SU-DHL-6 (cell line): ENCODE results near the gene CCND2.

Experiments
- CTCF ChIP-seq: fragments of 200-600 bp; sonication (generic); IDR thresholded peaks from one replicate; pipeline ENCODE4 v1.5.1; 2017; ENCODE audit warnings: antibody characterized with exemption, mild to moderate bottlenecking, low read length, moderate library complexity; ENCODE audit not compliant: insufficient read depth, poor library complexity, severe bottlenecking
- EZH2phosphoT487 ChIP-seq: fragments of 200-600 bp; sonication (generic), shearing (Covaris generic); conservative IDR thresholded peaks from 2 replicates; pipeline ENCODE4 v1.6.1; 2018; ENCODE audit warnings: mild to moderate bottlenecking, antibody characterized with exemption, low read length, moderate library complexity, mixed read lengths

- no peak for TF ChIP-seq CTCF
- no peak for TF ChIP-seq EZH2phosphoT487
Observed at GRCh38 chr12:4293966-4294505, 20.5 kb downstream of the CCND2 start.
